GM23338 (cell line): ENCODE measurements around the gene CTDSP2. TPM values are rescaled to one million over a fixed set of nuclear protein-coding genes. Genes with fewer than 3 reads are reported as not detected.

Source experiments
- ATAC-seq: fragments of 200-7000 bp; cut with Tn5 transposase; 3 replicates; pipeline ENCODE4 v1.9.1; 2020
- DNase-seq: peaks from one replicate; pipeline ENCODE4 v3.0.0-alpha.2; 2015; ENCODE audit warnings: low spot score
- H2AFZ ChIP-seq: fragments of 200-600 bp; sonication (generic); 2 replicates; pipeline ENCODE4 v1.8.0; 2016; ENCODE audit warnings: antibody characterized with exemption, mild to moderate bottlenecking, moderate library complexity
- H3F3A ChIP-seq: fragments of 200-600 bp; sonication (generic); replicated peaks from 2 replicates; pipeline ENCODE4 v1.8.0; 2017; ENCODE audit warnings: antibody characterized with exemption, mixed run types, low read depth
- H3K27ac ChIP-seq: fragments of 200-600 bp; sonication (generic); 2 replicates; pipeline ENCODE4 v1.6.1; 2016; ENCODE audit warnings: low read depth
- H3K27me3 ChIP-seq: fragments of 200-600 bp; sonication (generic); 2 replicates; pipeline ENCODE4 v1.8.0; 2016; ENCODE audit warnings: mild to moderate bottlenecking, mixed run types, moderate library complexity; ENCODE audit not compliant: insufficient read depth
- H3K36me3 ChIP-seq: fragments of 200-600 bp; sonication (generic); 2 replicates; pipeline ENCODE4 v1.8.0; 2016; ENCODE audit warnings: mild to moderate bottlenecking; ENCODE audit not compliant: insufficient read depth
- H3K4me1 ChIP-seq: fragments of 200-600 bp; sonication (generic); 2 replicates; pipeline ENCODE4 v1.8.0; 2016; ENCODE audit warnings: mild to moderate bottlenecking, moderate library complexity; ENCODE audit not compliant: insufficient read depth
- H3K4me2 ChIP-seq: fragments of 200-600 bp; sonication (generic); 2 replicates; pipeline ENCODE4 v1.7.1; 2017; ENCODE audit warnings: mixed run types
- H3K4me3 ChIP-seq: fragments of 200-600 bp; sonication (generic); 2 replicates; pipeline ENCODE4 v1.6.1; 2016; ENCODE audit warnings: mixed run types
- H3K79me2 ChIP-seq: fragments of 200-600 bp; sonication (generic); replicated peaks from 2 replicates; pipeline ENCODE4 v1.8.0; 2017; ENCODE audit warnings: mild to moderate bottlenecking; ENCODE audit not compliant: insufficient read depth
- H3K9me2 ChIP-seq: fragments of 200-600 bp; sonication (generic); 2 replicates; pipeline ENCODE4 v1.8.0; 2017; ENCODE audit not compliant: insufficient read depth
- H4K20me1 ChIP-seq: fragments of 200-600 bp; sonication (generic); replicated peaks from 2 replicates; pipeline ENCODE4 v1.8.0; 2017; ENCODE audit warnings: mild to moderate bottlenecking; ENCODE audit not compliant: insufficient read depth
- H3K27ac Mint-ChIP-seq: 2 replicates; pipeline ENCODE4 v1.8.0; 2020; ENCODE audit warnings: inconsistent platforms, mild to moderate bottlenecking, moderate library complexity, mixed read lengths
- H3K27me3 Mint-ChIP-seq: 3 replicates; pipeline ENCODE4 v1.8.0; 2022; ENCODE audit warnings: low read depth, mild to moderate bottlenecking, moderate library complexity, mixed read lengths, inconsistent platforms; ENCODE audit not compliant: insufficient read depth, poor library complexity
- H3K36me3 Mint-ChIP-seq: 3 replicates; pipeline ENCODE4 v1.8.0; 2021; ENCODE audit warnings: low read depth, mild to moderate bottlenecking, inconsistent platforms, moderate library complexity, mixed read lengths
- H3K4me1 Mint-ChIP-seq: 3 replicates; pipeline ENCODE4 v1.8.0; 2020; ENCODE audit warnings: mild to moderate bottlenecking, inconsistent platforms, mixed read lengths
- H3K4me3 Mint-ChIP-seq: 3 replicates; pipeline ENCODE4 v1.8.0; 2021; ENCODE audit warnings: moderate library complexity, mild to moderate bottlenecking, inconsistent platforms, mixed read lengths
- H3K9me3 Mint-ChIP-seq: 3 replicates; pipeline ENCODE4 v1.8.0; 2020; ENCODE audit warnings: moderate library complexity, mild to moderate bottlenecking, inconsistent platforms, mixed read lengths
- CREB1 ChIP-seq: fragments of 250-450 bp; sonication (Bioruptor Pico); IDR thresholded peaks from 2 replicates; pipeline ENCODE4 v1.5.0; 2020; ENCODE audit warnings: low read depth, mild to moderate bottlenecking, moderate library complexity
- EZH2 ChIP-seq: fragments of 200-600 bp; sonication (generic); IDR thresholded peaks from one replicate; pipeline ENCODE4 v1.8.0; 2017; ENCODE audit warnings: antibody characterized with exemption, mild to moderate bottlenecking, low read depth; ENCODE audit not compliant: unreplicated experiment
- EZH2phosphoT487 ChIP-seq: fragments of 200-600 bp; sonication (generic); IDR thresholded peaks from one replicate; pipeline ENCODE4 v1.8.1; 2018; ENCODE audit warnings: antibody characterized with exemption; ENCODE audit not compliant: unreplicated experiment
- JUNB ChIP-seq: IDR thresholded peaks from one replicate; pipeline ENCODE4 v1.6.1; 2016; ENCODE audit warnings: antibody characterized with exemption; ENCODE audit not compliant: unreplicated experiment
- NANOG ChIP-seq: IDR thresholded peaks from 2 replicates; pipeline ENCODE4 v1.6.1; 2016; ENCODE audit warnings: antibody characterized with exemption, borderline replicate concordance
- STAT1 ChIP-seq: IDR thresholded peaks from one replicate; pipeline ENCODE4 v1.6.1; 2016; ENCODE audit warnings: antibody characterized with exemption; ENCODE audit not compliant: unreplicated experiment
- ZNF331 ChIP-seq: fragments of 250-450 bp; sonication (Bioruptor Pico); IDR thresholded peaks from 2 replicates; pipeline ENCODE4 v1.5.0; 2020; ENCODE audit warnings: low read depth, mild to moderate bottlenecking, moderate library complexity
- polyA plus RNA-seq: library from polyadenylated mRNA; unstranded; fragments of >200 nt; fragmentation: Nextera tagmentation; extraction: Ambion mirVana; gene quantifications from 2 replicates; pipeline ENCODE4 v1.2.1, GENCODE V29; 2016
- total RNA-seq: library from RNA; depleted of rRNA; stranded (reverse); fragments of >200 nt; shearing (Covaris generic); gene quantifications from 2 replicates; pipeline ENCODE4 v1.2.3, GENCODE V29; 2014
- TF ChIP-seq, protein P1 (sequence below), 2 experiments: fragments of 200-600 bp in 1 of 2; sonication (generic) in 1 of 2; conservative IDR thresholded peaks; 2 replicates each; pipeline versions ENCODE4 v1.5.1 to v1.6.1; 2016 to 2017; ENCODE audit warnings: antibody characterized with exemption in 2 of 2, low read depth in 2 of 2, mild to moderate bottlenecking in 2 of 2, moderate library complexity in 1 of 2
- TF ChIP-seq, protein P2 (sequence below): IDR thresholded peaks from one replicate; pipeline ENCODE4 v1.6.1; 2018; ENCODE audit warnings: antibody characterized with exemption; ENCODE audit not compliant: unreplicated experiment
- TF ChIP-seq, protein P3 (sequence below): fragments of 250-450 bp; sonication (Bioruptor Pico); IDR thresholded peaks from 2 replicates; pipeline ENCODE4 v1.5.0; 2020; ENCODE audit warnings: mild to moderate bottlenecking, moderate library complexity

Gene CTDSP2
- total and polyA plus RNA-seq, 2 experiments from 2014 or later = 22.8 to 81.9 TPM

GRCh38 chr12:57852200-57852599 lies 5.7 kb upstream of the CTDSP2 start (continued):
- TF ChIP-seq, protein P1, sequence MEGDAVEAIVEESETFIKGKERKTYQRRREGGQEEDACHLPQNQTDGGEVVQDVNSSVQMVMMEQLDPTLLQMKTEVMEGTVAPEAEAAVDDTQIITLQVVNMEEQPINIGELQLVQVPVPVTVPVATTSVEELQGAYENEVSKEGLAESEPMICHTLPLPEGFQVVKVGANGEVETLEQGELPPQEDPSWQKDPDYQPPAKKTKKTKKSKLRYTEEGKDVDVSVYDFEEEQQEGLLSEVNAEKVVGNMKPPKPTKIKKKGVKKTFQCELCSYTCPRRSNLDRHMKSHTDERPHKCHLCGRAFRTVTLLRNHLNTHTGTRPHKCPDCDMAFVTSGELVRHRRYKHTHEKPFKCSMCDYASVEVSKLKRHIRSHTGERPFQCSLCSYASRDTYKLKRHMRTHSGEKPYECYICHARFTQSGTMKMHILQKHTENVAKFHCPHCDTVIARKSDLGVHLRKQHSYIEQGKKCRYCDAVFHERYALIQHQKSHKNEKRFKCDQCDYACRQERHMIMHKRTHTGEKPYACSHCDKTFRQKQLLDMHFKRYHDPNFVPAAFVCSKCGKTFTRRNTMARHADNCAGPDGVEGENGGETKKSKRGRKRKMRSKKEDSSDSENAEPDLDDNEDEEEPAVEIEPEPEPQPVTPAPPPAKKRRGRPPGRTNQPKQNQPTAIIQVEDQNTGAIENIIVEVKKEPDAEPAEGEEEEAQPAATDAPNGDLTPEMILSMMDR (conservative IDR thresholded peaks at IDR 0.05; ENCODE audit: low read depth in 2 of 2) = no peak
- no peak for TF ChIP-seq JUNB
- TF ChIP-seq NANOG = no peak

DNA sequence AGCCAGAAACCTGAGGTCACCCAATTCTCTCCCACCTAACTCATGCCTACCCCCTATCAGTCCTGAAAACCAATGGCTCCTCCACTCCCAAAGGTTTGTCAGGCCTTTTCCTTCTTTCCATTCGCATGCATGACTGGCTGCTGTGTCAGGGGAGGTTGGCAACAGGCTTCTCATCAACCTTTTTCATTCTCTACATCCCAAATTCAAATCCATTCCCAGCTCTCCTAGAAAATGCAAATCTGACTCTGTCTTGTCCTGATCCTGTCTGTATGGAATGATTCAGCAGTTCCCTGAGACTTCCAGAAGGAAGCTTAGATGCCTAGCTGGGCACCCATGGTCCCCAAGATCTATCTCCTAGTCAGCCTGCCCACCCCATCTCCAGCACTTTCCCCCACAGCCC lies 5.0 kb upstream of the CTDSP2 start:
- Mint-ChIP-seq H3K36me3 (no peaks in the 10 kb centered on the region), H3K4me1 (peaks cover 45% of the 10 kb centered on the region), H3K27ac (peak overlapping the region; percentile 55), H3K4me3 (peak overlapping the region; percentile 66; the same call in 2 of the 3 replicates), H3K27me3 (peaks cover 26% of the 10 kb centered on the region), H3K9me3 (no peaks in the 10 kb centered on the region)
- H3K4me1 ChIP-seq = peaks cover 47% of the 10 kb centered on the region
- no peaks in the 10 kb centered on the region for H3K79me2 ChIP-seq
- peak overlapping the region; percentile 92 for H2AFZ ChIP-seq
- no peaks in the 10 kb centered on the region for H4K20me1 ChIP-seq
- no peak for ATAC-seq
- H3F3A ChIP-seq = peaks cover 11% of the 10 kb centered on the region
- TF ChIP-seq EZH2phosphoT487 (no peak), CREB1 (CRISPR knock-in tag) (no peak), ZNF331 (CRISPR knock-in tag) (no peak), STAT1 (no peak), EZH2 (no peak)
- TF ChIP-seq, protein P2, sequence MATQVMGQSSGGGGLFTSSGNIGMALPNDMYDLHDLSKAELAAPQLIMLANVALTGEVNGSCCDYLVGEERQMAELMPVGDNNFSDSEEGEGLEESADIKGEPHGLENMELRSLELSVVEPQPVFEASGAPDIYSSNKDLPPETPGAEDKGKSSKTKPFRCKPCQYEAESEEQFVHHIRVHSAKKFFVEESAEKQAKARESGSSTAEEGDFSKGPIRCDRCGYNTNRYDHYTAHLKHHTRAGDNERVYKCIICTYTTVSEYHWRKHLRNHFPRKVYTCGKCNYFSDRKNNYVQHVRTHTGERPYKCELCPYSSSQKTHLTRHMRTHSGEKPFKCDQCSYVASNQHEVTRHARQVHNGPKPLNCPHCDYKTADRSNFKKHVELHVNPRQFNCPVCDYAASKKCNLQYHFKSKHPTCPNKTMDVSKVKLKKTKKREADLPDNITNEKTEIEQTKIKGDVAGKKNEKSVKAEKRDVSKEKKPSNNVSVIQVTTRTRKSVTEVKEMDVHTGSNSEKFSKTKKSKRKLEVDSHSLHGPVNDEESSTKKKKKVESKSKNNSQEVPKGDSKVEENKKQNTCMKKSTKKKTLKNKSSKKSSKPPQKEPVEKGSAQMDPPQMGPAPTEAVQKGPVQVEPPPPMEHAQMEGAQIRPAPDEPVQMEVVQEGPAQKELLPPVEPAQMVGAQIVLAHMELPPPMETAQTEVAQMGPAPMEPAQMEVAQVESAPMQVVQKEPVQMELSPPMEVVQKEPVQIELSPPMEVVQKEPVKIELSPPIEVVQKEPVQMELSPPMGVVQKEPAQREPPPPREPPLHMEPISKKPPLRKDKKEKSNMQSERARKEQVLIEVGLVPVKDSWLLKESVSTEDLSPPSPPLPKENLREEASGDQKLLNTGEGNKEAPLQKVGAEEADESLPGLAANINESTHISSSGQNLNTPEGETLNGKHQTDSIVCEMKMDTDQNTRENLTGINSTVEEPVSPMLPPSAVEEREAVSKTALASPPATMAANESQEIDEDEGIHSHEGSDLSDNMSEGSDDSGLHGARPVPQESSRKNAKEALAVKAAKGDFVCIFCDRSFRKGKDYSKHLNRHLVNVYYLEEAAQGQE = no peak
- TF ChIP-seq, protein P3, sequence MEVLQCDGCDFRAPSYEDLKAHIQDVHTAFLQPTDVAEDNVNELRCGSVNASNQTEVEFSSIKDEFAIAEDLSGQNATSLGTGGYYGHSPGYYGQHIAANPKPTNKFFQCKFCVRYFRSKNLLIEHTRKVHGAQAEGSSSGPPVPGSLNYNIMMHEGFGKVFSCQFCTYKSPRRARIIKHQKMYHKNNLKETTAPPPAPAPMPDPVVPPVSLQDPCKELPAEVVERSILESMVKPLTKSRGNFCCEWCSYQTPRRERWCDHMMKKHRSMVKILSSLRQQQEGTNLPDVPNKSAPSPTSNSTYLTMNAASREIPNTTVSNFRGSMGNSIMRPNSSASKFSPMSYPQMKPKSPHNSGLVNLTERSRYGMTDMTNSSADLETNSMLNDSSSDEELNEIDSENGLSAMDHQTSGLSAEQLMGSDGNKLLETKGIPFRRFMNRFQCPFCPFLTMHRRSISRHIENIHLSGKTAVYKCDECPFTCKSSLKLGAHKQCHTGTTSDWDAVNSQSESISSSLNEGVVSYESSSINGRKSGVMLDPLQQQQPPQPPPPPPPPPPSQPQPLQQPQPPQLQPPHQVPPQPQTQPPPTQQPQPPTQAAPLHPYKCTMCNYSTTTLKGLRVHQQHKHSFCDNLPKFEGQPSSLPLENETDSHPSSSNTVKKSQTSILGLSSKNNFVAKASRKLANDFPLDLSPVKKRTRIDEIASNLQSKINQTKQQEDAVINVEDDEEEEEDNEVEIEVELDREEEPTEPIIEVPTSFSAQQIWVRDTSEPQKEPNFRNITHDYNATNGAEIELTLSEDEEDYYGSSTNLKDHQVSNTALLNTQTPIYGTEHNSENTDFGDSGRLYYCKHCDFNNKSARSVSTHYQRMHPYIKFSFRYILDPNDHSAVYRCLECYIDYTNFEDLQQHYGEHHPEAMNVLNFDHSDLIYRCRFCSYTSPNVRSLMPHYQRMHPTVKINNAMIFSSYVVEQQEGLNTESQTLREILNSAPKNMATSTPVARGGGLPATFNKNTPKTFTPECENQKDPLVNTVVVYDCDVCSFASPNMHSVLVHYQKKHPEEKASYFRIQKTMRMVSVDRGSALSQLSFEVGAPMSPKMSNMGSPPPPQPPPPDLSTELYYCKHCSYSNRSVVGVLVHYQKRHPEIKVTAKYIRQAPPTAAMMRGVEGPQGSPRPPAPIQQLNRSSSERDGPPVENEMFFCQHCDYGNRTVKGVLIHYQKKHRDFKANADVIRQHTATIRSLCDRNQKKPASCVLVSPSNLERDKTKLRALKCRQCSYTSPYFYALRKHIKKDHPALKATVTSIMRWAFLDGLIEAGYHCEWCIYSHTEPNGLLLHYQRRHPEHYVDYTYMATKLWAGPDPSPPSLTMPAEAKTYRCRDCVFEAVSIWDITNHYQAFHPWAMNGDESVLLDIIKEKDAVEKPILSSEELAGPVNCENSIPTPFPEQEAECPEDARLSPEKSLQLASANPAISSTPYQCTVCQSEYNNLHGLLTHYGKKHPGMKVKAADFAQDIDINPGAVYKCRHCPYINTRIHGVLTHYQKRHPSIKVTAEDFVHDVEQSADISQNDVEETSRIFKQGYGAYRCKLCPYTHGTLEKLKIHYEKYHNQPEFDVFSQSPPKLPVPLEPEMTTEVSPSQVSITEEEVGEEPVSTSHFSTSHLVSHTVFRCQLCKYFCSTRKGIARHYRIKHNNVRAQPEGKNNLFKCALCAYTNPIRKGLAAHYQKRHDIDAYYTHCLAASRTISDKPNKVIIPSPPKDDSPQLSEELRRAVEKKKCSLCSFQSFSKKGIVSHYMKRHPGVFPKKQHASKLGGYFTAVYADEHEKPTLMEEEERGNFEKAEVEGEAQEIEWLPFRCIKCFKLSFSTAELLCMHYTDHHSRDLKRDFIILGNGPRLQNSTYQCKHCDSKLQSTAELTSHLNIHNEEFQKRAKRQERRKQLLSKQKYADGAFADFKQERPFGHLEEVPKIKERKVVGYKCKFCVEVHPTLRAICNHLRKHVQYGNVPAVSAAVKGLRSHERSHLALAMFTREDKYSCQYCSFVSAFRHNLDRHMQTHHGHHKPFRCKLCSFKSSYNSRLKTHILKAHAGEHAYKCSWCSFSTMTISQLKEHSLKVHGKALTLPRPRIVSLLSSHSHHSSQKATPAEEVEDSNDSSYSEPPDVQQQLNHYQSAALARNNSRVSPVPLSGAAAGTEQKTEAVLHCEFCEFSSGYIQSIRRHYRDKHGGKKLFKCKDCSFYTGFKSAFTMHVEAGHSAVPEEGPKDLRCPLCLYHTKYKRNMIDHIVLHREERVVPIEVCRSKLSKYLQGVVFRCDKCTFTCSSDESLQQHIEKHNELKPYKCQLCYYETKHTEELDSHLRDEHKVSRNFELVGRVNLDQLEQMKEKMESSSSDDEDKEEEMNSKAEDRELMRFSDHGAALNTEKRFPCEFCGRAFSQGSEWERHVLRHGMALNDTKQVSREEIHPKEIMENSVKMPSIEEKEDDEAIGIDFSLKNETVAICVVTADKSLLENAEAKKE (CRISPR knock-in tag) = no peak
- no peaks in the 10 kb centered on the region for H3K9me2 ChIP-seq
- DNase-seq = no peak
- peak overlapping the region; percentile 94 for H3K4me2 ChIP-seq
- H3K27ac ChIP-seq = 0 out of 2 replicates have a peak overlapping the region, but pooled peaks have one; percentile 92
- no peaks in the 10 kb centered on the region for H3K36me3 ChIP-seq
- H3K27me3 ChIP-seq = peaks cover 12% of the 10 kb centered on the region
- H3K4me3 ChIP-seq = peak overlapping the region; percentile 68
